ENCODE data around the gene ANAPC16.

DNA sequence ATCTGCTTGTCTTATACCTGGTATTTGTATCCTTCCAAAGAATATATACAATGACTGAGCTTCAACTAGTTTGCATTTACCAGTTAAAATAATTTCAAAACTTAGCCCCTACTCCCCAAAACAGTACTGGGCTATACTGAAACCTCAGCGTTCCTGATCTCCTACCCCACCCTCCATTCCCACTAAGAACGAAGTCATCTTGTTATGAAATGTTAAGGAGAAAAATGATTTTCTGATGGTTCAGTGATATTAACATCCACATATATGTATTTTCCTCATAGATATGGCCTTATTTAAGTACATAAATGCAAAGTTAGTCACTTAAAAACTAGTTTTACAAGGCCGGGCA is 28.9 kb upstream of the ANAPC16 start:
- TF ChIP-seq POLR2A (IDR thresholded peaks at IDR 0.05; ENCODE audit: low read depth, low read length) (no peak), TAF1 (IDR thresholded peaks at IDR 0.05; ENCODE audit: borderline replicate concordance, low read depth, low read length) (no peak), POLR2AphosphoS5 (IDR thresholded peaks at IDR 0.05; ENCODE audit: low read depth, low read length) (no peak)
